HG03045 (cell line): ENCODE data around the gene HES7.
"Not testable (repeated sequence)": the region's sequence is repeated elsewhere in the genome, so short reads cannot be mapped to it uniquely, and the experiment has no call there.

Source experiments
- ATAC-seq: cut with Tn5 transposase; IDR thresholded peaks from one replicate; pipeline ENCODE4 v1.9.1; 2021; ENCODE audit warnings: mild to moderate bottlenecking, moderate library complexity; ENCODE audit not compliant: unreplicated experiment

HES7 gene

DNA sequence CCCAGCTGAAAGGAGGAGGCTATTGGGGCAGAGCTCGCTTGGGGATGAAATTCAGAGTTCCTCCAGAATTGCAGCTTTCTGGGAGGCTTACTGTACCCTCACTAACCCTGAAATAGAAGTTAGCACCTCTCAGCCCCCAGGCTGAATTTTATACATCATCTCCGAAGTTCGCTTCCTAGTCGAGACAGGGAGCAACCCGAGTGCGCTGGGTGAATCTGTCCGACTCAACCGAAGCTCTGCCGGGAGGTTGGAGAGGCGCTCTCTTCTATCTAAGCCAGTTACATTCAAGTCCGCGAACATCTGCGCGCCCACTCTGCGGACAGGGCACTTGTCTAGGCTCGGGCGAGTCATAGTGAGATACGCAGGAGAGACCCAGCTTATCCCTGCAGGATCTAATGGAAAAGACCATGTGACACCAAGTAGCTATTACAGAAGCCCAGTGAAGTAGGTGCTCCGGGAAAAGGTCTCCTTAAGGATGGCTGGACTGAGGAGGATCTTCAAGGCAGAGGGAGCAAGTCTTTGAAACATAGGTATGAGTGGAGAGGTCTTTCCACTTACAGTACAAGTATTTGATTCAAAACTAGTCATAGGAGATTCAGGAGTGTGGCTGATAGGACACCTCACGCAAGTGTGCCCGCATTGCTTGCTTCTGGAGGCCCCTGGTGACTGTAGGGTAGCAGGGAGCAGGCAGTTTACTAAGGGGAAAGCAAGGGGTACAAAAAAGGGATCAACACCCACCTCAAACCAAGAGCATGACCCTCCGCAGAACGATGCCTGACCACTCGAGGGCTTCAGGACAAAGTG lies 646 bp upstream of the HES7 start:
- ATAC-seq = no peak

DNA sequence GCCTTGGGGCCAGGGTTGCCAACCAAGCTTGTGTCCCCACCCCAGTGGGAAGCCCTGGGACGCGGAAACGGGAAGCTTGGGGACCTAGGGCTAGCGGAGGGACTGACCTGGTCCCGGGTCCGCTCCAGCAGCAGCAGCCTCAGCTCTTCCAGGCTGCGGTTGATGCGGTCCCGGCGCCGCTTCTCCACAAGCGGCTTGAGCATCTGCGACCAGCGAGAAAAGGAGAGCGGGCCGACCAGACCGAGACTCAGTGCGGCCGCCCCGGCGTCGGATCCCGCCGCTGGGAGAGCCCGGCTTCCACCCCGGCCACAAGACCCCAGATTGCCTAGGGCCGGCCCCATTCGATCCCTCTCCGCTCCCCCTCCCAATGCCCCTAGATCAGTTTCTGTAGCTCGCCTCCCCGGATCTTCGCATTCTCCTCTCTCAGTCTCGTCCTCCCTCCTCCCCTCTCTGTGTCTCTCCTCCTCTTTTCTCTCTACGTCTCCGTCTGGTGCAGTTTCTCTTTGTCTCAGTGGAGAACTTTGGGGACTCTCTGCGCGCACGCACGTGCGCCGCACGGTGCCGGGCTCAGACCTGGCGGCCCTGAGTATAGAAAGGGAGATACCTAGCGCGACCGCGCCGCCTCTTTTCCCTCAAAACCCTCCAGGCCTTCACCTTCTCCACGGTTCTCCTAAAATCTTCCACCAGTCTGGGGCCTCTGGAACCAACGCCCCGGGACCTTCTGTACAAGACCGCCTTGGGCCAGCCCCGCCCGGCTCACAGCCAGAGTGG lies 797 bp downstream of the HES7 start:
- ATAC-seq = no peak

DNA sequence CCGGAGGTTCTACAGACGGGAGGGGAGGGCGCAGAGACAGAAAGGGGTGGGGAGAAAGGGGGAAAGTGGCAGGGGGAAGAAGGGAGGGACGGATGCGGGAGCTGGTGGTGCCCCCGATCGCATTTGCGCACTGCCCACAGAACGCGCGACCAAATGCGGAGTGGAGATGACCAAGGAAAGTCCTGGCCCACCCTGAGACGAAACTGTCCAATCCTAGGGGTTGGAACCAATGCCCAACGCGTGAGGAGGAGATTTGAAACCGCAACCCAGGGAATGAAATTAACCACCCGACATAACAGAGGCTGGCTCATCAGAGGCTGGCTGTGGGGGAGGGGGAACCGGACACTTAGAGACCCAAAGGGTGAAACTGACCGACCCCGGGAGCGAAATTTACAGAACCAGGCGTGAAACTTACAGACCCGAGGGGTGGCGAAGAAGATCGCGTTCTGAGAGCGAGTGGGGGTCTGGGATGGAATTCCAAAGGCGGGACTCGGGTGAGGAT lies 1.4 kb downstream of the HES7 start:
- no peak for ATAC-seq

DNA sequence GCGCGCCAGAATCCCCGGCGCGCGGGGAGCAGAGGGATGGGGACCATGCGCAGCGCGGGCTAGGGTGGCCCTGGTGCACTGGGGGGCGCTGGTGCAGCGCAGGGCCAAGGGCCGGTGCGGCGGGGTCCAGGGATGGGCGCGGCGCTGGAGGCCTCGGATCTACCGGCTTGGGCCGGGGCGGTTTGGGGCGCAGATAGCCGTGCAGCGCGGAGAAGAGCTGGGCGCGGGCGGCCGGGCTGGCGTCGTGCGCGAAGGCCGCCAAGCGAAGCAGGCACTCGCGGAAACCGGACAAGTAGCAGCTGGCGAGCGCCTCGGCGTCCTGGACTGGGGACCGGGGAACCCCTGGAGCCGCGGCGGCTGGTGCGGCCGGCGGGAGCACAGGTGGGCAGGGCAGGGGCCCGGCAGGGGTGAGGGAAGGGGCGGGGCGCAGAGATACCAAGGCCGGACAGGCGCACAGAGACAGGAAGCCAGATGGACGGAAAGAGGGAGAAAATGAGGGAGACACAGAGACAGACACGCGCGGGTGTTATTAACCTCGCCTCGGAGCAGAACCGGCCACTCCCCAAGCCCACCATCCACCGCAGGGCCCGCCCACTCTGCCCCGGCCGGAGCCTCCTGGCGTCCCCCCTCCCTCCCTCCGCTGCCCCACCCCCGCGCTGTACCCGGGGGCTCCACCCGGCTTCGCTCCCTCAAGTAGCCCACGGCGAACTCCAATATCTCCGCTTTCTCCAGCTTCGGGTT lies 2.1 kb downstream of the HES7 start:
- ATAC-seq = no peak

DNA sequence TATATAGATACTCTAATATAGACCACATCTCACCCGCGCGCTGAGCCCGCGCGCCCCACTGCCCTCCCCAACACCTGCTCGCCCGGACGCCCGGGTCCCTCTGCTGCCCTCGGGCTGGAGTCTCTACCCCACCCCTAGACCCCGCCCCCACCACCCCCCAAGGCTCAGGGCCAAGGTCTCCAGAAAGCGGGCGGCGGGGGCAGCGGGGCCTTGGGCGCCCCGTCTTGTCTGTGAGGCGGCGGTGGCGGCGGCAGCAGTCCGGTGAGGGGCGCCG lies 2.6 kb downstream of the HES7 start:
- no peak for ATAC-seq

DNA sequence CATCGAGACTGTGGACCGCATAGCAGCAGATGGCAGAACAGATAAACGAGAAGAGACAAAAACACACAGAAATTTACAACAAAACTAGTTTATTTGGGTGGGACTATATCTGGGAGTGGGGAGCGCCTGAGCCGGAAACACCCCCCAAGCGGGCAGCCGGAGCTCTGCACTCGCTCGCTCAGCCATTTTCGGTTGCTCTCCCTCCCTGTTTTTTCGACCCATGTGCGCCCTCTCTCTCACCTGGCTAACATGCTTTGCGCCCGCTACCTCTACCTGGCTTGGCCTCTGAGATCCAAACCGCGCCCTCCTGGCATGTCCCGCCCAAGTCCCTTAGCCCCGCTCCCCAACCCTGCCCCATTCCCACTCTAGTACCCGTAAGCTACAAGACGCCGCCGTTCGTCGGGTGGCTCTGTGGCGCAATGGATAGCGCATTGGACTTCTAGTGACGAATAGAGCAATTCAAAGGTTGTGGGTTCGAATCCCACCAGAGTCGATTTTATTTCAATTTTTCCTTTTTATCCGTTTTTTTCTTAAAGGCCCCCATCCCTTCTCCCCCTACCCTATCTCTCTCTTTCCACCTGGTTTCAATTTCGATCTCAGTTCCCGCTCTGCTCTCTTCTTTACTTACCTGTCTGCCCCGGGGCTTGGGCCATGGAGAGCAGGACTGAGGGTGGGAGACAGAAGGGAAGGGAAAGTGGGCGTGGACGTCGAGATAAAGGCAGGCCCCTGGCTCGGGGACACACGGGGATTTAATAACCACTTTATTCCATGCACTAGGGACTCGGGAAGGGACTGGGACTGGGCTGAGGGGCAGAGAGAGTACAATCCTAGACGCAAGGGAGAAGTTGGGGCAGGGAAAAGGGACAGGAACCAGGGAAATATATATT lies 3.1 kb downstream of the HES7 start:
- ATAC-seq = no peak

DNA sequence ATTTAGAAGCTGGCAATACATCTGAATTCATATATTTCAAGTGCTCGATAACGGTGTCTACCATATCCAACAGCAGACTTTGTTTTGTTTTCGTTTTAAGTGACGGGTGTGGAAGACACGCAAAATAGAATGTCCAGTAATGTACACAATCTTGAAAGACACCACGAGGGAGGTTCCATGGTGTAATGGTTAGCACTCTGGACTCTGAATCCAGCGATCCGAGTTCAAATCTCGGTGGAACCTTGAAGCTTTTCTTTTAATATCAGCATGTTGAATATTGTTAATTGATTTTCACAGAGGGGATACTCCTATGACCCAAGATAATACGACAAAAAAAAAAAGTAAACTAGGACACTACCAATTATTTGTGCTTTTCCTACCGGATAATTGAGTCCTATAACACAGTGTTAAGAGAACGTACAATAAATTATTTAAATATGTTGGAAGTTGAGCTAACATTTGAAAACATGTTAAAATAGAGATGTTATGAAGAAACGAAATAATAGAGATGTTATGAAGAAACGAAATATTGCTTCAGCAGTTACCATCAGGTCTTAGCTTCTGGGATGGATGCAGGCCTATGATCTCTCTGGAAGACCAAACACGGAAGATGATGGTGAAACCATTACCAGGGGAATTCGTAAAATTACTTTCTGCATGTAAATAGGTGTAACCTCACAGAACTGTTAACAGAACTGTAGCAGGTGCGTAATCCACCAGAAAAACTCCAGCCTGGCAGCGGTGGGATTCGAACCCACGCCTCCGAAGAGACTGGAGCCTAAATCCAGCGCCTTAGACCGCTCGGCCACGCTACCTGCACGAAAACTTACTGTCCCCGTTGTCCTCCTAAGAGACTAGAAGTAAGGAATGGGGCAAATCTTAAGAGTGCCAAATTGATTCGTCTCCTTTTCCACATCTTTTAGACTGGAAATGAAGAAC lies 4.1 kb downstream of the HES7 start:
- ATAC-seq = no peak

DNA sequence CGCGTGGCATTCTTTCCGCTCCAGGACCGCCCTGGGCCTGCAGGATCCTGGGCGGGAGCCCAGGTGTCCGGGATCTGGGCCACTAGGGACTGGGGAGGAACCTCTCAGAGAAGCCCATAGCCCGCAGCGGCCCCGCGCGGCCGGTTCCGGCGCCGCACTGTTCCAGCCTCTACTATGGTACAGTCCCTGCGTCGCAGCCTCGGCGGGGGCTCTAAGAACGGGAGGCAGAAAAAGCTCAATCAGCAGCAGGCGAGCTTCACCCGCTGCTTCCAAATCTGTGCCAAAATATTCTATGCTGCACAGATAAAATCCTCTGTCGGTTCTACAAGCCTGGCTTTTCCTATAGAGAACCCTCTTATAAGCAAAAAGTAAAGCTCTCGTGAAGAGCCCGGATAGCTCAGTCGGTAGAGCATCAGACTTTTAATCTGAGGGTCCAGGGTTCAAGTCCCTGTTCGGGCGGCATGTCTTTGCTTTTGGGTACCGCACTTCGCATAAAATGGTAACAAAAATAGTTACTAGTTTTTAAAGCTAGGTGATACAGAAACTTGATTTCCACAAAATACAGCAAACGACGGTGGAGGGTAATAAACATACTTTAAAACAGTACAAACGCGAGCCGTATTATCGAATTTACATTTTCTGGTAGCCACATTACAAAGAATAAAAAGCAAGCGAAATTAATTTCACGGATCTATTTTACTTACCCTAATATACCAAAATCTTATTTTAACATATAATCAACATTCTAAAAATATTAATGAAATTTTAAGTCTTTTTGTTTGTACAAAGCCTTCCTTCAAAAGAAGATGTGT lies 4.9 kb downstream of the HES7 start:
- peak; percentile 43 for ATAC-seq

DNA sequence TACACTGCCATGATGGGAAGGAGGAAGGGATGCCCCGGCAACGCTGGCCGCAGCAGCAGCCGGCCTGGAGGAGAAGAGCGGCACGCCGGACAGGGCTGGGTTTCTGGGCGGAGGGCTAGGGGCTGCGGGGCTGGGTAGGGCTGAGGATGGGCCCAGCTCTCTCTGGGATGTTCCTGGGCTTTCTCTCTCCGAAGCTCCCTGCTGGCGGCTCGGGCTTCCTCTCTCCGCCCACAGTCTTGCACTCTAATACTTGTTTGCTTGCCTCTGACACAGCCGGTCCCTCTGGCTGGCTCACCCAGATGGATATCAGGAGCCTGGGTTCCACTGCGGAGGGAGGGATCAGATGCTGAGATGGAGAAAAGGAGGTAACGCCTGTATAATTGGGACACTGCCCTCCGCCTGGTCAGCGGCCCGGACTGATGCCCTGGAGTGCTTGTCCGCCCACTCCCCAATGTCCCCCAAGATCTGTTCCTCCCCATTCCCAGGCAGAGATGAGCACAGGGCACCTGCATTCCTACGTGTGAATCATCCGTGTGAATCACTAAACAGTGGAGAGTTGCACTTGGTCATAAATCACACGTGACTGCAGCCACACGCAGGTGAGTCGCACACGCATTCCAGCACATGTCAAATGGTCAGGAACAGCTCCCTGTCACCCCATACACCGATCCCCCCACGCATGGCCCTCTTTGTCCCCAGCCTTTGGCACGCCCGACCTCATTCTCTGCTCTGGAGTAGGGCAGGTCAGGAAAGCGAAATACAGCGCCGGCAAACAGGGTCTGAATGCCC lies 5.7 kb downstream of the HES7 start, which contains the start of gene ALOXE3:
Gene ALOXE3 (minus strand): TSS at position 535 of the 789 bp plus-strand sequence. CDS start 524 bp downstream, at position 11.
- ATAC-seq = peak; percentile 1

DNA sequence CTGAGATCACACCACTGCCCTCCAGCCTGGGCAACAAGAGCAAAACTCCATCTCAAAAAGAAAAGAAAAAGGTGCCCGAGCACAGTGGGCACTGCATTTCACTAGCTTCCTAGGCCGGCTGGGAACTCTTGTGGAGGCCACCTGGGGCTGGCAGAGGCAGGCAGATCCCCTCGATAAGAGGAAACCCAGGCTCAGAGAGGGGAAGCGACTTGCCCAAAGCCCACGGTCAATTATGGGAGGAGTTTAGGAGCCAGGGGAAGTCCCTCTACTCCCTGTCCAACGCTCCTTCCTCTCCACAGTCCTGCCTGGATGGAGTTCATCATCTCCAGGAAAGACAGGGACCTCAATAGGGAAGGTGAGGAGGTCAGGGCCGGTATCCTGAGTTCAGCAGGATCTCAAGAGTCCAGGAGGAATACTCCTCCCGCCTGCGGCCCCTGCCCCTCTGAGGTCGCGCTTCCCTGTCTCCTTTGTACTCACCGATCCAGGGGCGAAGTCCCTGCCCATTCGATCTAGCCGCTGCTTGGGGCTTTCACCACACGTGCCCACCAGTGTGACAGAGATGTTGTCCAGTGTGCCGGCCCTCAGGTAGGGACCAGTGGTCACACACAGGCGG lies 6.4 kb downstream of the HES7 start:
- ATAC-seq = no peak

DNA sequence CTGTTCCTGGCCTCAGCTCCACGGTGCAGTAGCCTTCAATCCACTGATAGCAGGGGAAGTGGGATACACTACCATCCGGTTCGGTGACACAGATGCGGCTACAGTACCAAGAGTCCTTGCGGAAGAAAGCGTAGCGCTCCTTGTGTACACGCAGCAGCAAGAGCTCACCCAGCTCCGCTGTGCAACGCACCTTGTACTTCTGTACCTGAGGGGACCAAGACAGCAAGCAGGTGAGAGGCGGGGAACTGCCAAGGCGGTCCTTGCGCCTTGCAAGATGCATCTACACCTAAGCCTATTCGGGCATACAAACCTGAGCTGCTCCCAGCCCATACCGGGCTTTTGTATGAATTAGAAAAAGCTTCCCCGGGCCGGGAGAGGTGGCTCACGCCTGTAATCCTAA lies 7.1 kb downstream of the HES7 start:
- ATAC-seq = no peak

DNA sequence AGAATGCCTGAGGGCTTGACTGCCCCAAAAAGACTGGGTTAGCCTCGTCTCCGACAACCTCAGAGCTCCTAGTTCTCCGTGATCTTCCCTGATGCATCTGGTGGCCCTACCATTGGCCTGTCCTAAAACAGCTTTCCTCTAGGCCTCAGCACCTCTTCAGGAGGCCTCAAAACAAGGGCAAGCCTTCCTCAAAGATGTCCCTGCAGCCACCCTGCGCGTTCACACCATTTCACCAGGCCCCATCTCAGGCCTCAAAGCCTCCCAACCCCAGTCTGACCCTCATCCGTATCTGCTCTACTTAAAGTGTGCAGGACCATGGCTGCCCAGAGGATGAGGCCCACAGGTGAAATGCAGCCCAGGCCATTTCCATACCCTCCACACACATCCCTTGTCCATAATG lies 13.0 kb downstream of the HES7 start:
- ATAC-seq = no peak

DNA sequence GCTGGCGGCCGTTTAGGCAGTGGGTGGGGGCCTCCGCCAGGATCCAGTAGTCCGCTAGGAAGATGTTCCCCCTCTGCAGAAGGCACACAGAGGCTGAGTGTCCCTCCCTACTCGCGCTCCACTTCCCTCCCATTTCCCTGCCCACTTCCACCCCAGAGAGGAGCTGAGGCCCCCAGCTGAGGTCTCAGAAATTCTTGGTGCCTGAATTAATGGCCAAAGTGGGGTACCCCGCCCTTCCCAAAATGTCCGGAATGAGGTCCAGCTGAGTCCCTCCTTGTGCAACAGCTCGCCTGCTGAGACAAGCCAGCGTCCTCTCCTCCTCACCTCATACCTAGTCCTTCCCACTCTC lies 13.5 kb downstream of the HES7 start:
- ATAC-seq = no peak

DNA sequence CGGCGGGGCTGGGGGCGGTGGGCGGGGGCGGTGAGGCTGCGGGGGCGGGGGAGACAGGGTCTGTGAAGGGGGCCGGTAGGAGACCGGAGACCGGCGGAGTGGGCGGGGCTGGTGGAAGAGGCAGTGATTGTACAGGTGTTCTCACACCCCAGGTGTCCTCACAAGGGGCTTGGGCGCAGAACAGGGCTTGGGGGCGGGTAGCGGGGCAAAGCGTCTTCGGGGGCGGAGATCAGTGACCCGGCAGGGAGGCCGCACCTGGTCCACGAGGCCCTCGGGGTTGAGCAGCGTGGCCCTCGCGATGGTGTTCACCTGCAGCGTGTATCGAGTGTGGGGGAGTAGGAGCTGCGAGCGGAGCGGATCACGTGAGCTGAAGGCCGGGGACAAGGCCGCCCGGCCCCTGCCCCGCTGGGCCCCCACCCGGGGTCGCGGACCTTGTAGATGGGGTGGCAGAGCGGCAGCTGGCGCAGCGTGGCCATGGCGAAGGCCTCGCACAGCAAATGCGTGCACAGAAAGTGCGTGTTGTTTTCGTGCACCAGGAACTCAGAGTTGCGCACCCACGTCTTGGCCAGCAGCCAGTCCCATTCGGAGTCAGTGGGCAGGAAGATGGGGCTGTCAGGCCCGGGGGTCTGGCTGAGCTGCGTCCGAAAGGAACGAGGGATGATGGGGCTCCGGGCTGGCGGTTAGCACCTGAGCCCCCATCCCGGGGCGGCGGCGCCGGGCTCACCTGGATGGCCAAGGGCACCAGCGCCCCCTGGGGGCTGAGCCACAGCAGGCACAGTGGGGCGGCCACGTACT lies 14.0 kb downstream of the HES7 start:
- no peak for ATAC-seq

DNA sequence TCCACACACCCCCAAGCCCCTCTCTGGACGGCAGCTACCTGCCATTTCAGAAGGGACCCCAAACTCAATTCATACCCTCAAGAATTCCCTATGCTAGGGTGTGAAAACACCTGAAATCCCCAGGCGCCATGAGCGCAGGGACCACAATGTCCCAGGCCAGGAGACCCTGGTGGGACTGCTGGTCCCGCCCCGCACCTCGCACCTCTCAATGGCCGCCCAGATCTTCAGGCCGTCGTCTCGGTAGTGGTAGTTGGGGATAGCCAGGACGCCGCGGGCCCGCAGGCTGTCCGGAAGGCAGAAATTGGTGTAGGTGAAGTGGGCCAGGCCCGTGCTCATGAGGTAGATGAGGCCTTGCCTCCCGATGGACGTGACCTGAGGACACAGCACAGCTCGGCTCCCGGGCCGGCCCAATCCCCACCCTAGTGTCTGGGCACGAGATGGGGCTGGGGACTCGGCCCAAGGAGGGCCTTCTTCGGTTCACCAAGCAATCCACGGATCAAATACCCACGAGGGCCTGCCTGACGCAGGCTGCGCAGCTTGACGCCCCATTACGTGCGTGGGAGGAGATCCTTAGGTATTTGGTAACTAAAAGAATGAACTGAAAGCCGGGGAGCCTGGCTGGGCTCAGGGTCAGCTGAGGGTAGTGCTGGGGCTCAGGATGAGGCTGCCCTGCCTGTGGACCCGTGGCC lies 14.8 kb downstream of the HES7 start:
- no peak for ATAC-seq

DNA sequence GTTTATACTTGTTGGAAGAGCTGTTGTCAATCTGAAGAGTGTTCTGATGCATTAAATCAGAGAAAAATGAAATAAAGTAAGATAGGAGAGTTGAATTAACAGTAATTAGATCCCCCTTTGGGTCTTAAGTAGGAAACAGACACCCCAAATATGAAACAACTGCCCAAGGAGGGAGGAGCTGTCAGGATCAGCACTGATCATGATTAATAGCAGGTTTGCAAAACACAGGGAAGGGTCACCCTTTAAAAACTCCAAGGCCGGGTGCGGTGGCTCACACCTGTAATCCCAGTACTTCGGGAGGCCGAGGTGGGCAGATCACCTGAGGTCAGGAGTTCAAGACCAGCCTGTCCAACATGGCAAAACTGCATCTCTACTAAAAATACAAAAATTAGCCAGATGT lies 16.9 kb downstream of the HES7 start:
- ATAC-seq = not testable (repeated sequence)
